Measurements from ENCODE around the gene ACAA1.
"Not testable (repeated sequence)": the region's sequence is repeated elsewhere in the genome, so short reads cannot be mapped to it uniquely, and the experiment has no call there.

The ACAA1 gene

DNA sequence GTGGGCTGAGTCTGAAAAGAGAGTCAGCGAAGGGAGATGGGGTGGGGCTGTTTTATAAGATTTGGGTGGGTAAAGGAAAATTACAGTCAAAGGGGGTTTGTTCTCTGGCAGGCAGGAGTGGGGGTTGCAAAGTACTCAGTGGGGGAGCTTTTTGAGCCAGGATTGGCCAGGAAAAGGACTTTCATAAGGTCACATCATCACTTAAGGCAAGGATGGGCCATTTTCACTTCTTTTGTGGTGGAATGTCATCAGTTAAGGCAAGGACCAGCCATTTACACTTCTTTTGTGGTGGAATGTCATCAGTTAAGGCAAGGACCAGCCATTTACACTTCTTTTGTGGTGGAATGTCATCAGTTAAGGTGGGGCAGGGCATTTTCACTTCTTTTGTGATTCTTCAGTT is 53.7 kb downstream of the ACAA1 start:
- not testable (repeated sequence) for DNase-seq (ENCODE audit: low read depth in 3 of 3)

- not testable (repeated sequence) for DNase-seq (ENCODE audit: low read depth in 3 of 3)
Measured at GRCh38 chr3:38082296-38082695, 54.6 kb downstream of the ACAA1 start.

DNA sequence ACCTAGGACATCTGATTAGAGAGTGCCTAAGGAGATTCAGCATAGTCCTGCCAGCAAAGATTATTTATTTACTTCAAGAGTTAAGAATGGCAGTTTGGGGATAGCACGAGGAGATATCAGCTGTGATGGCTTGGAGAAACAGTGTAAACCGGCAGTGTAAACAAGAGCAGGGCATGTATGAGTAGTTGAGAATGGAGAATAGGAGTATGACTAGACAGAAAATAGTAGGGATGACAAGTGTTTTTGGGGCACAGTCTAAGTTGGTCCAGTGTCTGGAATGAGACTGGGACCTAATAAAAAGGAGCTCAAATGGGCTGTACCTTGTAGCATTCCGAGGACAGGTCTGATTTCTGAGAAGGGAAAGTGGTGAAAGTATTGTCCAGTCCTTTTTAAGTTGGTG is 59.9 kb downstream of the ACAA1 start:
- DNase-seq (ENCODE audit: low read depth in 3 of 3): not testable (repeated sequence)
